ENCODE results near the gene TGM6.

Gene TGM6

GRCh38 chr20:2449386-2449785, 68.7 kb downstream of the TGM6 start:
- H3K4me3 ChIP-seq (ENCODE audit: low read depth, low read length), result no peak overlapping the region
- TF ChIP-seq CTCF (IDR thresholded peaks at IDR 0.05; ENCODE audit: low read depth, low read length), result no peak

- no peak overlapping the region for H3K4me3 ChIP-seq (ENCODE audit: low read depth, low read length)
- no peak for TF ChIP-seq CTCF (IDR thresholded peaks at IDR 0.05; ENCODE audit: low read depth, low read length)
Observed at GRCh38 chr20:2451422-2451821, 70.7 kb downstream of the TGM6 start.

- no peak overlapping the region for H3K4me3 ChIP-seq (ENCODE audit: low read depth, low read length)
- TF ChIP-seq CTCF (IDR thresholded peaks at IDR 0.05; ENCODE audit: low read depth, low read length), result peak; percentile 86
Observed at GRCh38 chr20:2451939-2452732, 71.4 kb downstream of the TGM6 start.

GRCh38 chr20:2453792-2454191, 73.1 kb downstream of the TGM6 start:
- H3K4me3 ChIP-seq (ENCODE audit: low read depth, low read length), result no peak overlapping the region
- TF ChIP-seq CTCF (IDR thresholded peaks at IDR 0.05; ENCODE audit: low read depth, low read length), result no peak

GRCh38 chr20:2455771-2456497, 75.2 kb downstream of the TGM6 start:
- no peak overlapping the region for H3K4me3 ChIP-seq (ENCODE audit: low read depth, low read length)
- TF ChIP-seq CTCF (IDR thresholded peaks at IDR 0.05; ENCODE audit: low read depth, low read length), result no peak

GRCh38 chr20:2458919-2459499, 78.3 kb downstream of the TGM6 start:
- H3K4me3 ChIP-seq (ENCODE audit: low read depth, low read length), result no peak overlapping the region
- TF ChIP-seq CTCF (IDR thresholded peaks at IDR 0.05; ENCODE audit: low read depth, low read length), result no peak

All from WI38 (cell line).